ENCODE results near the gene CYP4A11.
"Not testable (repeated sequence)": the region's sequence is repeated elsewhere in the genome, so short reads cannot be mapped to it uniquely, and the experiment has no call there.

The CYP4A11 gene

GRCh38 chr1:46910790-46911189, 30.5 kb downstream of the CYP4A11 start:
- no peak for DNase-seq (ENCODE audit: low spot score)

GRCh38 chr1:46903481-46903880, 37.8 kb downstream of the CYP4A11 start:
- DNase-seq (ENCODE audit: low spot score), result no peak

- no peak for DNase-seq (ENCODE audit: low spot score)
Observed at GRCh38 chr1:46900401-46900800, 40.9 kb downstream of the CYP4A11 start.

GRCh38 chr1:46881656-46882055, 59.6 kb downstream of the CYP4A11 start:
- not testable (repeated sequence) for DNase-seq (ENCODE audit: low spot score)

All from pons (tissue), 1 donor.